ENCODE results near the gene GNPTAB. TPM values are rescaled to one million over a fixed set of nuclear protein-coding genes. Genes with fewer than 3 reads are reported as not detected.
A peak's percentile ranks its signal among the peaks of the same experiment; 100 is the strongest.
"Not testable (repeated sequence)": the region's sequence is repeated elsewhere in the genome, so short reads cannot be mapped to it uniquely, and the experiment has no call there.

The GNPTAB gene
- total and polyA plus RNA-seq, 9 donors = 13.4 to 23.0 (median 16.9) TPM

DNA sequence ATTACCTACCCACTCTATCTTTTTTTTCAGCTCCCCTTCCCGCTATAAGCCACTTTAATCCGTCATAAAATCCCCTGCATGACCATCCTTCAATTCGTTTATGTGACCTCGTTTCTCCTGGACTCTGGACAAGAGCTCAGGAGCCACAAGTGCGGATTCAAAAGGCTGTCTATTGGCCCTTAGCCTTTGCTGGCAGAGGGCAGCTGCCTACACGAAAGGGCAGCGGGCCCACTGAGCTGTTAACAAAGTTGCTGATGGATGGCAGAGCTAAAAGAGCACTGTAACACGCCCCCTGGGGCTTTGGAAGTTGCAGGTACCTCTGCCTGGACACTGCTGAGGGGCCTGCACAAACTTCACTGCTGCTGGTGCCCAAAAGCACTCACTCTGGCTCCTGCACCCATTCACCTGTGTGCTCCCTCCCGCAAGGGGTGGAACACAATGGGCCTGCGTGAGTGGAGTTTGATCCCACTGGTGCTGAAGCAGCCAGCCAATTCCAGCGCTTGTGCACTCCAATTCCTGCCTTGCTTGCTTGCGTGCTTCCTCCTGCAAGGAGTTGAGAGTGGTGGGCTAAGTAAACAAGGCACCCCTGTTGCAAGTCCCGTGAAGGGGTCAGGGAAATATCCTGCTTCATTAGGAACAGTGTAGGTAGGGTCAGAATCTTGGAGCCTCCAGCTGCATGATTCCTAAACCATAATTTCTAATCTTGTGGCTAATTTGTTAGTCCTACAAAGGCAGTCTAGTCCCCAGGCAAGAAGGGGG, 36.0 kb upstream of the GNPTAB start:
- 55% methylated on average over 11 of the region's 13 CpGs for WGBS (ENCODE audit: insufficient coverage)
- H3K9me3 ChIP-seq (replicated peaks; ENCODE audit: control insufficient read depth, low read depth, low read length) = no peaks in the 10 kb centered on the region
- H3K36me3 ChIP-seq (ENCODE audit: control insufficient read depth, insufficient read depth, low read length) = no peaks in the 10 kb centered on the region

DNA sequence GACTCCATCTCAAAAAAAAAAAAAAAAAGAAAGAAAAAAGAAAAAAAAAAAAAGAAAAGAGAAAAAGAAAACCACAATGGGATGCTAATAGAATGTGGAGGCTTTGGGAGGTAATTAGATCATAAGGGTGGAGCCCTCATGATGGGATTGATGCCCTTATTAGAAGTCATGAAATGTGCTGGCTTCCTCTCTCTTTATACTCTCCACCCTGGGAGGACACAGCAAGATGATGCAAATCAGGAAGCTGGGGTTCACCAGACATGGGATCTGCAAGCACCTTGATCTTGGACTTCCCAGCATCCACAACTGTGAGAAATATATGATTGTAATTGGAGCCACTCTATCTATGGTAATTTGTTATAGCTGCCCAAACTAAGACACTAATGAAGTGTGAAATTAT, 33.2 kb upstream of the GNPTAB start:
- Histone ChIP-seq H3K9me3 (replicated peaks; ENCODE audit: control insufficient read depth, low read depth, low read length) (no peaks in the 10 kb centered on the region), H3K36me3 (ENCODE audit: control insufficient read depth, insufficient read depth, low read length) (no peaks in the 10 kb centered on the region), H3K27me3 (ENCODE audit: control insufficient read depth, insufficient read depth, low read length) (no peaks in the 10 kb centered on the region), H3K4me1 (ENCODE audit: control insufficient read depth, insufficient read depth, low read length) (no peaks in the 10 kb centered on the region), H3K27ac (ENCODE audit: low read length) (no peak overlapping the region), H3K4me3 (ENCODE audit: low read length) (no peak overlapping the region)
- no peak for DNase-seq

More for the DNA sequence above, 36.0 kb upstream of the GNPTAB start:
- no peak for DNase-seq
- Histone ChIP-seq H3K27ac (ENCODE audit: low read length) (no peak overlapping the region), H3K4me1 (ENCODE audit: control insufficient read depth, insufficient read depth, low read length) (no peaks in the 10 kb centered on the region), H3K27me3 (ENCODE audit: control insufficient read depth, insufficient read depth, low read length) (no peaks in the 10 kb centered on the region), H3K4me3 (ENCODE audit: low read length) (no peak overlapping the region)

DNA sequence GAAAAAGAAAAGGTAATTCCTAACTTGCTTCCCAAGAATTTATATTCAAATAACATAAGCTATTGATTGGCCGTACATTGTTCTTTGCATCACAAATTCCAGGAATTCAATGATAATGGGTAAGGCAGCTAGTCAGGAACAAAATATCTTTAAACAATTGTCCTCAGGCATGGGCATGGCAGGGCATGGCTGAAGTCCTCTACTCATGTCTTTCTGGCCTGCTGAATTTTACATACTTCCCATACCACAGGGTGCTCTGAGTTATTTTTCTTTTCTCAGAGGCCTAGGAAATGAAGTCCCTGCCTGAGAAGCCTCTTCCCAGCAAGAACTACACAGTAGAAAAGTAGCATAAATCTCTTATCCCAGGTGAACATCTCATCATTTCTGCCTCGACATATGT, 31.5 kb upstream of the GNPTAB start:
- Histone ChIP-seq H3K4me1 (ENCODE audit: control insufficient read depth, insufficient read depth, low read length) (no peaks in the 10 kb centered on the region), H3K27me3 (ENCODE audit: control insufficient read depth, insufficient read depth, low read length) (no peaks in the 10 kb centered on the region), H3K4me3 (ENCODE audit: low read length) (no peak overlapping the region), H3K27ac (ENCODE audit: low read length) (no peak overlapping the region), H3K9me3 (replicated peaks; ENCODE audit: control insufficient read depth, low read depth, low read length) (no peaks in the 10 kb centered on the region), H3K36me3 (ENCODE audit: control insufficient read depth, insufficient read depth, low read length) (no peaks in the 10 kb centered on the region)
- no peak for DNase-seq
- WGBS (ENCODE audit: insufficient coverage) = 100% methylated on average over 1 of the region's 2 CpGs

DNA sequence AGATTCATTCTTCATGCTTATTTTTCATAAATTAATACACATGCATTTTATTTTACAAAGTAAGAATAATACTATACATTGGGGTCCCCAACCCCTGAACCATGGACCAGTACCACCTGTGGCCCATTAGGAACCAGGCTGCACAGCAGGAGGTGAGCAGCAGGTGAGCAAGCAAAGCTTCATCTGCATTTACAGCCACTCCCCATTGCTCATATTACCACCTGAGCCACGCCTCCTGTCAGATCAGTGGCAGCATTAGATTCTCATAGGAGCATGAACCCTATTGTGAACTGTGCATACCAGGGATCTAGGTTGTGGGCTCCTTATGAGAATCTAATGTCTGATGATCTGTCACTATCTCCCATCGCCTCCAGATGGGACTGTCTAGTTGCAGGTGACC, 30.9 kb upstream of the GNPTAB start:
- not testable (repeated sequence) for H3K4me3 ChIP-seq (ENCODE audit: low read length); H3K9me3 ChIP-seq (replicated peaks; ENCODE audit: control insufficient read depth, low read depth, low read length); H3K27ac ChIP-seq (ENCODE audit: low read length); H3K36me3 ChIP-seq (ENCODE audit: control insufficient read depth, insufficient read depth, low read length); H3K27me3 ChIP-seq (ENCODE audit: control insufficient read depth, insufficient read depth, low read length); DNase-seq; H3K4me1 ChIP-seq (ENCODE audit: control insufficient read depth, insufficient read depth, low read length)
- WGBS (ENCODE audit: insufficient coverage) = no CpG with 5 or more reads among the region's 2 CpGs

- no peaks in the 10 kb centered on the region for H3K4me1 ChIP-seq (ENCODE audit: control insufficient read depth, insufficient read depth, low read length)
- H3K9me3 ChIP-seq (replicated peaks; ENCODE audit: control insufficient read depth, low read depth, low read length) = no peaks in the 10 kb centered on the region
- H3K27me3 ChIP-seq (ENCODE audit: control insufficient read depth, insufficient read depth, low read length) = no peaks in the 10 kb centered on the region
- no peak overlapping the region for H3K27ac ChIP-seq (ENCODE audit: low read length)
- no peak overlapping the region for H3K4me3 ChIP-seq (ENCODE audit: low read length)
- no peaks in the 10 kb centered on the region for H3K36me3 ChIP-seq (ENCODE audit: control insufficient read depth, insufficient read depth, low read length)
- DNase-seq = peak; percentile 14
Observed at GRCh38 chr12:101859664-101860607, 29.2 kb upstream of the GNPTAB start.

- H3K36me3 ChIP-seq (ENCODE audit: control insufficient read depth, insufficient read depth, low read length) = no peaks in the 10 kb centered on the region
- no peak for DNase-seq
- WGBS (ENCODE audit: insufficient coverage) = 95% methylated on average over 2 of the region's 3 CpGs
- H3K9me3 ChIP-seq (replicated peaks; ENCODE audit: control insufficient read depth, low read depth, low read length) = no peaks in the 10 kb centered on the region
- no peak overlapping the region for H3K27ac ChIP-seq (ENCODE audit: low read length)
- no peaks in the 10 kb centered on the region for H3K4me1 ChIP-seq (ENCODE audit: control insufficient read depth, insufficient read depth, low read length)
- H3K27me3 ChIP-seq (ENCODE audit: control insufficient read depth, insufficient read depth, low read length) = no peaks in the 10 kb centered on the region
- H3K4me3 ChIP-seq (ENCODE audit: low read length) = no peak overlapping the region
Observed at GRCh38 chr12:101858361-101858760, 27.6 kb upstream of the GNPTAB start.

- Histone ChIP-seq H3K27me3 (ENCODE audit: control insufficient read depth, insufficient read depth, low read length) (no peaks in the 10 kb centered on the region), H3K27ac (ENCODE audit: low read length) (no peak overlapping the region), H3K36me3 (ENCODE audit: control insufficient read depth, insufficient read depth, low read length) (no peaks in the 10 kb centered on the region), H3K4me3 (ENCODE audit: low read length) (no peak overlapping the region), H3K4me1 (ENCODE audit: control insufficient read depth, insufficient read depth, low read length) (no peaks in the 10 kb centered on the region), H3K9me3 (replicated peaks; ENCODE audit: control insufficient read depth, low read depth, low read length) (no peaks in the 10 kb centered on the region)
- peak; percentile 59 for DNase-seq
- WGBS (ENCODE audit: insufficient coverage) = no CpG with 5 or more reads among the region's 1 CpG
Observed at GRCh38 chr12:101857043-101857558, 26.3 kb upstream of the GNPTAB start.

DNA sequence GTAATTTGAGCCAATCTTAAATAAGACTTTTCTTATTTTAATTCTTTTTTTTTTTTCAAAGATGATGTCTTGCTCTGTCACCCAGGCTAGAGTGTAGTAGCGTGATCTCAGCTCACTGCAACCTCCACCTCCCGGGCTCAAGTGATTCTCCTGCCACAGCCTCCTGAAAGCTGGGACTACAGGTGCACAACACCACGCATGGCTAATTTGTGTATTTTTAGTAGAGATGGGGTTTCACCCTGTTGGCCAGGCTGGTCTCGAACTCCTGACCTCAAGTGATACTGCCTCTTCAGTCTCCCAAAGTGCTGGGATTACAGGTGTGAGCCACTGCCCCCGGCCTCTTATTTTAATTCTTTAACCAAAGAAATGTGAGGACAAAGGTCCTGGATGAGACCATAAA, 25.9 kb upstream of the GNPTAB start:
- not testable (repeated sequence) for H3K27me3 ChIP-seq (ENCODE audit: control insufficient read depth, insufficient read depth, low read length); H3K4me1 ChIP-seq (ENCODE audit: control insufficient read depth, insufficient read depth, low read length); DNase-seq; H3K36me3 ChIP-seq (ENCODE audit: control insufficient read depth, insufficient read depth, low read length); H3K4me3 ChIP-seq (ENCODE audit: low read length); H3K27ac ChIP-seq (ENCODE audit: low read length); H3K9me3 ChIP-seq (replicated peaks; ENCODE audit: control insufficient read depth, low read depth, low read length)
- WGBS (ENCODE audit: insufficient coverage) = no CpG with 5 or more reads among the region's 5 CpGs

- Histone ChIP-seq H3K36me3 (ENCODE audit: control insufficient read depth, insufficient read depth, low read length) (no peaks in the 10 kb centered on the region), H3K27me3 (ENCODE audit: control insufficient read depth, insufficient read depth, low read length) (no peaks in the 10 kb centered on the region), H3K27ac (ENCODE audit: low read length) (no peak overlapping the region), H3K4me3 (ENCODE audit: low read length) (no peak overlapping the region), H3K4me1 (ENCODE audit: control insufficient read depth, insufficient read depth, low read length) (no peaks in the 10 kb centered on the region), H3K9me3 (replicated peaks; ENCODE audit: control insufficient read depth, low read depth, low read length) (no peaks in the 10 kb centered on the region)
- DNase-seq = no peak
- WGBS (ENCODE audit: insufficient coverage) = no CpG with 5 or more reads among the region's 3 CpGs
Observed at GRCh38 chr12:101855976-101856375, 25.2 kb upstream of the GNPTAB start.

DNA sequence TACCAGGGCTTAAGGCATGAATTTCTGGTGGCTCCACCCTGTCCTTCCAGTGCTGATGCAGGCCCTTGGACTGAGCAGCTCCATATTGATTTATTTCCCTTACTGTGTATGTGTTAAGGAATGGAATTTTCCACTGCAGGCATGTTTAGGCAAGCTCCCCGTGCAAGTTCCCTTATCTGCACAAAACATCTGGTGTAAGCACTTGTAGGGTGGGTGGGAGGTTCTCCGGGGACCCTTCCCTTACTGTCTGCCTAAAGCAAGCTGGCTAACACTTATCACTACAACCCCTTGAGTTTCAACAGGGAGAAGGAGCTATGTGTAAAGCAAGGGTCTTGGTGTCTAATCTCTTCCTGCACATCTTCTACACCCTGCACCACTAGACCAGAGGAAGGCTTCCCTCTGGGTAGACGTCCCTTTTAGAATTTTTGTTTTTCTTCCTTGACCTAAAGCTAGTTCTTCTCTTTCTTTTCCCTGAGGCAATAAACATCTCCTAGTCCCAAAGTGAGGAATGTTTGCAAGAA, 24.7 kb upstream of the GNPTAB start:
- no CpG with 5 or more reads among the region's 3 CpGs for WGBS (ENCODE audit: insufficient coverage)
- peak; percentile 38 for DNase-seq
- no peak overlapping the region for H3K27ac ChIP-seq (ENCODE audit: low read length)
- no peaks in the 10 kb centered on the region for H3K4me1 ChIP-seq (ENCODE audit: control insufficient read depth, insufficient read depth, low read length)
- no peak overlapping the region for H3K4me3 ChIP-seq (ENCODE audit: low read length)
- no peaks in the 10 kb centered on the region for H3K9me3 ChIP-seq (replicated peaks; ENCODE audit: control insufficient read depth, low read depth, low read length)
- H3K36me3 ChIP-seq (ENCODE audit: control insufficient read depth, insufficient read depth, low read length) = no peaks in the 10 kb centered on the region
- no peaks in the 10 kb centered on the region for H3K27me3 ChIP-seq (ENCODE audit: control insufficient read depth, insufficient read depth, low read length)

Data from muscle of leg (tissue), 11 donors.